TTC549 (cell line): ENCODE results near the gene UBE2Q2.
"Not testable (repeated sequence)": the region's sequence is repeated elsewhere in the genome, so short reads cannot be mapped to it uniquely, and the experiment has no call there.

Experiments used
- FAIRE-seq: peaks from 2 replicates; lab custom pipeline; 2012; peaks lifted over from hg19 to GRCh38; lab: Jason Lieb, UNC

UBE2Q2 gene

GRCh38 chr15:75842722-75843677, at the start of gene UBE2Q2:
Gene UBE2Q2 (plus strand): TSS chr15:75843447. CDS start chr15:75843667, 220 bp downstream.
- no peak for FAIRE-seq

DNA sequence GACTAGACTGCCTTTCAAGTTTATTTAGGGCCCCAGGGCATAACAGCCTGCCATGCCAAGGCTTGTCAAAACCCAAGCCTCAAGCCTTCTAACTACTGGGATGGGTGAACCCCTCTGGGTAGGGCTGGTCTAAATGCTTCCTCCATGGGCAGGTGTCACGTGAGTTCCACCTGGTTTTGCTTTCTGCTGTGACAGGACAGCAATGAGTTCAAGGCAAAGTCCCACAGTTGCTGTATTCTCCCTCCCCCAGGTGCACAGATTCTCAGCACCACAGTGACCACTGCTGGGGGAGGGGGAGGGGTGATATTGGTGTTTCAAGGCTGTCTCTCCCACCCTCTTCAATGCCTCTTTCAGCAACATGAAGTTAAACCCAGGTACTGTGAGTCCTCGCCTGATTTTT, 46.9 kb upstream of the UBE2Q2 start:
- no peak for FAIRE-seq

DNA sequence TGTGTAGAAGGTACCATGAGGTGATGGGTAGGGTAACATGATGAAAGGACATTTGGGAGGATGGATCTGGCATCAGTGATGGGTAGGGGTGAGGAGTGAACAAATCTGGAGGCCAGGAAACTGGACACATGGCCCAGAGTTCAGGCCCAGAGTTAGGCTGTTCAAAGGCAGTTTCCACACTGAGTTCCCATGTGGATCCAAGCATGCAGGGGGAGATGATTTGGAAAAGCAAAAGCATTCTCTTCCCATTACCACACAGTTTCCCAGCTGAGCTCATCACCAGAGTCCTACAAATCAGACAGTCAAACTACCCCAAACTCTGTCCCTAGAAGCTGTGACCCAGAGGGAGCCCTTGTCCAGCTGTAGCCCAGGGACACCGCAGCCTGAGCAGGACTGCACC, 46.1 kb upstream of the UBE2Q2 start:
- FAIRE-seq = not testable (repeated sequence)

GRCh38 chr15:75799190-75799589, 44.1 kb upstream of the UBE2Q2 start:
- no peak for FAIRE-seq

DNA sequence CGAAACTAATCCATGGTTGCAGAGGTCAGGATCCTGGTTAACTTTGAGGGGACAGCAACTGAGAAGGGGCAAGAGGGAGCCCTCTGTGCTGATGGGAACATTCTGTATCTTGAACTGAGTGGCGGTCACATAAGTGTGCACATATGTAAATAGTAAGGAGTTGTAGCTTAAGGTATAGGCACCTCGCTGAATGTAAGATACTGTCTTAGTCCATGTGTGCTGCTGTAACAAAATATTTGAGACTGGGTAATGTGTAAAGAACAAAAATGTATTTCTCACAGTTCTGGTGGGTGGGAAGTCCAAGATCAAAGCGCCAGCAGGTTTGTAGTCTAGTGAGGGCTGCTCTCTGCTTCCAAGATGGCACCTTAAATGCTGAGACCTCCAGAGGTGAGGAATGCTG, 42.8 kb upstream of the UBE2Q2 start:
- not testable (repeated sequence) for FAIRE-seq

- no peak for FAIRE-seq
Measured at GRCh38 chr15:75801859-75802593, 41.2 kb upstream of the UBE2Q2 start.

GRCh38 chr15:75807486-75807885, 35.8 kb upstream of the UBE2Q2 start:
- not testable (repeated sequence) for FAIRE-seq

DNA sequence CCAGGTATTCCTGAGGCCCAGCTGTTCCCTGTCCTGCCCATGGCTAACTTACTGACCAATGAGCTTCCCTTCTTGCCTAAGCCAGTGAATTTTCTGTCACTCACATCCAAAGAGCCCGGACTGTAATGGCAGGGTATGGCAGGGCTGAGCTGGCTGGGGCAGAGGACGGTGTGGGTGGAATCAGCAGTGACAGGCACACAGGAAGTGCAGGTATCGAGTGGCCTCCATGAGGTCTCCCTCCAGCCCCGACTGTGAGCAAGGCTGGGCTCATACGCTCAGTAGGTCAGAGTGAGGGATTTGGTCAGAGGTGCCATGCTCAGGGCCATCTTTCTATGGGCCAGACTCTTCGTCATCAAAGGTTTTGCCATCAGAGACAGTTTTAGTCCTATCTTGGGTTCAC, 35.2 kb upstream of the UBE2Q2 start:
- not testable (repeated sequence) for FAIRE-seq

- FAIRE-seq = no peak
Measured at GRCh38 chr15:75808563-75808962, 34.7 kb upstream of the UBE2Q2 start.

DNA sequence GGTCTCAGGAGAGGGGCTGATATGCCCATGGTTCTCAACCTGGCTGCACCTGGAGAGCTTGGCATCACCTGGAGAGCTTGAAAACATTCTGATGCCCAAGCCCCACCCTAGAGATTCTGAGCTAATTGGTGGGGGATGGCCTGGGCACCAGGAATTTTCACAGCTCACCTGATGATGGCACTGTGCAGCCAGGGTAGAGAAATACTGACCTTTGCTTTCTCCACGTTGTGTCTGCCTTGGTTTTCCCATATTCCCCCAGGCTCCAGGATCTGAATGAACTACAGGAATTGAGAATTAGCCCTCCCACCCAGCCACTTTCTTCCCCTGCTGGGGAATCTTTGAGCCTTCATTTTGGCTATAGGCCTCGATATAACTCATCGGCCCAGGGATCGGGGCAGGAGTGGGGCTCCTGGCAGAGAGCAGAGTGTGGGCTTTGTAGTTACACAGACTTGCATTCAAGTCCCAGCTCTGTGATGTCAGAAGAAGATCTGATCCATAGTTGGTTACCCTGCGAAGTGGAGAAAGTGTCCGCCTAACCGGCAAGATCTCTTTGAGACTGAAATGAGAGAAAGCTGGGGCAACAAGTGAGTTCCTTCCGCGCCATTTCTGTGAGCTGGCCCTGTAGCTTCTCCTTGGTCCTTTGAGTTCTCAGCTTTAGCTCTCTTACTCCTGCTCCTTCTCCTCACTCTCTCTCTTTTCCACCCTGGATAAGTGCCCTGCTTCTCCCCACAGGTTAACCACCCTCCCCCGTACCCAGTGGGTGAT, 33.1 kb upstream of the UBE2Q2 start:
- no peak for FAIRE-seq

- FAIRE-seq = no peak
Measured at GRCh38 chr15:75810874-75811498, 32.3 kb upstream of the UBE2Q2 start.

DNA sequence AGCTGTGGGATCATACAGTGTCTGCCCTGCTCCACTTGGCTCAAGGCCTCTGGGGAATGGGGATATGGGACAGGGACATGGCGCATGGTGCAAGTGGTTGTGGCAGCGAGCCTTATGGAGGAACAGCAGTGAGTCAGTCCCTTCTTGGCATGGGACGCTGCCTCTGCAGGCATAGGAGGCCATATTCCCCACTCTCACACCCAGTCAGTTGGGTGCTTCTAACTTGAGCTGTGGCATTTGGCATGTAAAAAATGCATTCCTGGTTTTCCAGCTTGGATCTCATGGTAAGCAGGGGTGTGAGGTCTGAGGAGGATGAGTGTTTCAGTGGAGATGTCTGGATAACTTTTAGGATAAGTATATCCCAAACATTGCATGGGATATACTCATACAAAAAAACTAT, 31.6 kb upstream of the UBE2Q2 start:
- no peak for FAIRE-seq

DNA sequence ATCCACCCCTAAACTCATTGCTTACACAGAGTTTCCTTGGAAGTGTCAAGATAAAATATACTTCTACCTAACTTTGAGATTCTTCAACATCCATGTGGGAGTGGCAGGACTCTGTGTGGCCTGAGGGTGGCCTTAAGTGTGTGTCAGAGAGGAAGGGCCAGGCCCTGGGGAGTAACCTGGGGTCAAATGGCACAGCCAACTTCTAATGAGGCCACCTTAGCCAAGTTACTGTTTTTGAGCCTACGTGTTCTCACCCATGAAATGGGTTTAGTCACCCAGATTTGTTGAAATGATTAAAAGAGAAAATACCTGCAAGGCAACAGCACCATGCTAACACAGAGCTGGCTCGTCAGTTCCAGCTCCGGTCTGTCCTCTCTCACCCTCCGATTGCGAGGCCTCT, 28.5 kb upstream of the UBE2Q2 start:
- FAIRE-seq = no peak

DNA sequence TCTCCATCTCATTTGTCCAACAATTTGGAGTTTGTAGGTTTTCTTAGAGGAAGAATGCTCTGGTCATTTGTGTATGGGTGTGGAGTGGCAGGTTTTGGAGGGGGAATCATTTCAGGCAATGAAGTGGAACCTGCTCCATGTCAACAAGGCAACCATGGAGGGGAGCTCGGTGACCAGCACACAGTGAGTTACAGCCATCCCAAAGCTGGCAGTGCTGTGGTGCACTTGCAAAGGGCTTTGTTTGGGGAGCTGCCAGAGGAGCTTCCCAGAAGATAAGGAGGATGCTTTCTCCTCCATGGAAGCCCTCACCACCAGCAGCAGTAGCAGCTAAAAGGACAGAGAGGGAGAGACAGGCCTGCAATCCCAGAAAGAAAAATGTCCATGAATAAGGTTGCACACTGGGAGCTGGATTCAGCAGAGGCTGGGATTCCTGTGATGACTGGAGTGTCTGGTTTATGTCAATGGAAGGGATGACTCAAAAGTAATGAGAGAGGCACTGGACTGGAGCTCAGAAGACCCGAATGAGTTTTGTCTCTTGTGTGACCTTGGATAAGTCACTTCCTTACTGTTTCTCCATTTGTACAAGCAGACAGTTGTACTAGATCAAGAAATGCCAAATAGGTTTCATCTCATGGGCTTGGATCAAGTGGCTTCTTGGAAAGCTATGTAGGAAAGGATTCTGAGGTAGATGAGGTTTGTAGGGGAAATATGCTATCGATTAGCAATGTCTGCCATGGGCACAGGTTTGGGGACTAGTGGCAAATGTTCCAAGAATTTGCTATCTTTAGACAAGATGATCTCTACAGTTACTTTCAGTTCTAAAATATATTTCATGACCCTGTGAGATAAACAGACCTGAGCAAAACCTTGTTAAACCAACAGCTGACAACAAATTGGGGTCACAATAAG, 27.2 kb upstream of the UBE2Q2 start:
- FAIRE-seq = no peak

DNA sequence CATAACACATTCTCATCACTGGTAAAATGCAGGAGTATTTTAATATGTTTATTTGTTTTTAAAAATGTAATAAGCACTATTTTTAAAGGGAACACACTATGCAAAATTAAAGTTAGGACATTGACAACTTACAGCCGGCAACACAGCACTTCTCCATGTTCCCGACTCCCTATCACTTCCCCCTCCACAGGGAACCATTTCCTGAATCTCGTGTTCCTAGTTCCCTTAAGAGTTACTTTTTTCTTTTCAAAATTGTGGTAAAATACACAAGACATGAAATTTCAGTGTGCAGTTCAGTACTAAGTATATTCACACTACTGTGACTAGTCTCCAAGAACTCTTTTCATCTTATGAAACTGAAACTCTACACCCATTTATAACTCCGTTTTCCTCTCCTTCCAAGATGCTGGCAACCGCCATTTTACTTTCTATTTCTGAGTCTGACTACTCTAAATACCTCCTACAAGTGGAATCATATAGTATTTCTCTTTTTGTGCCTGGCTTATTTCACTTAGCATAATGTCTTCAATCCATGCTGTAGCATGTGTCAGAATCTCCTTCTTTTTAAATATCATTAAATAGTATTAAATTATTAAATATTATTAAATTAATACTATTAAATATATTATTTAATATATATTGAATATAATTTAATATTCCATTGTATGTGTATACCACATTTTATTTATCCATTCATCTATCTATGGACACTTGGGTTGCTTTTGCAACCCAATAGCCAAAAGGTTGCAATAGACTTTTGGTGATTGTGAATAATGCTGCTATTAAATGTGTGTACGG, 25.9 kb upstream of the UBE2Q2 start:
- no peak for FAIRE-seq

GRCh38 chr15:75820206-75820605, 23.0 kb upstream of the UBE2Q2 start:
- no peak for FAIRE-seq

DNA sequence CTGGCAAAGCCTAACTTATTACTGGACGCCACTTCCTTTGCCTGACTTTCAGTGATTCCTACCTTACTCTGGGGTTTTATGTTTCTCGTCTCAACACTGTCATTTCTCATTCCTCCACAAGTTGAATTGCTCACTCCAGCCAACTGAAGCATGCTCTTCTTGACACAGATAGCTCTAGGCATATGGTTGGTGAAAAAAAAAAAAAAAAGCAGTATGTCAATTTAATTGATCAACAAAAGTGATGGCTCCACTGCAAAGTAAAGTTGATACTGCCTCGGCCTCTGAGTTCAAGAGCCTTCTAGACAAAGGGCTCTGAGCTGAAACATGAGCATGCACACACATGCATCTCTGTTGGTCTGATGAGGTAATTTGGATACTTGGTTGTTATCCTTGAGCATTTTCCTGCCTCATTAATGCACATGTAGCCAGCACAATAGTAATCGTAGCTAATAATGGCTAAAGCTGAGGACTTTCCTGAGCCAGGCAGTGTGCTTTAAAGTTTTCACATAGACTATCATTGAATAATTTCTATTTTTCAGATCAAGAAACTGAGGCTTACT, 21.4 kb upstream of the UBE2Q2 start:
- no peak for FAIRE-seq

DNA sequence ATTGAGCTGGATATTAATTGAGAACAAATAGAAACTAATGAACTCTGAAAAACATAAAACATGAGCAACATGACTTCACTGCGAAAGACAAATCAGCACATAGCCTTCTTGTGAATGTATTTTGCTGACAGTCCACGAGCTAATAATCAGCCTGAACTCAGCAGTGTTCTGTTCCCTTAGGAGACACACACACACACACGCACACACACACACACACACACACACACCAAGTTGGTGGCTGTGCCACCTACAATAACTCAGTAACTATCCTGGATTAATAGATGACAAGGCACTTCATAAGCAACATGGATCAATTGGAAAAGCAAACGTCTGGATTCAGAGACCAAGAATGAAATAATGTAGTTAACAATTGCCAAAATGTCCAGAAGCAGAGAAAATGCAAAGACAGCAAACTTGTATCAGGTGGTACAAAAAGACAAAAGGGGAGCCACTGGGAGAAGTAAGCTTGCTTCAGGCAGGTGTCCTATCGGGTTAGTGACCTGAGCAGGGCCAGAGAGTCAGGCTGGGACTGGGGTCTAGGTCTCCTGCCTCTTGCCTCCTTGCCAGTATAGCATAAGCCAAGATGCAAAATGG, 20.5 kb upstream of the UBE2Q2 start:
- FAIRE-seq = no peak

- no peak for FAIRE-seq
Measured at GRCh38 chr15:75823860-75824613, 19.2 kb upstream of the UBE2Q2 start.
